Nephron progenitor cell (in vitro differentiated cells): ENCODE data around the gene PRELID3B.

ENCODE experiments used
- DNase-seq: peaks from one replicate; pipeline ENCODE4 v3.0.0; 2021
- H3K27ac Mint-ChIP-seq: 2 replicates; pipeline ENCODE4 v1.8.0; 2021; ENCODE audit warnings: mild to moderate bottlenecking, moderate library complexity, mixed read lengths
- H3K27me3 Mint-ChIP-seq: 2 replicates; pipeline ENCODE4 v1.8.0; 2021; ENCODE audit warnings: mild to moderate bottlenecking, low read depth, mixed read lengths; ENCODE audit not compliant: poor library complexity
- H3K36me3 Mint-ChIP-seq: 2 replicates; pipeline ENCODE4 v1.8.0; 2021; ENCODE audit warnings: low read depth, mixed read lengths
- H3K4me1 Mint-ChIP-seq: 2 replicates; pipeline ENCODE4 v1.8.0; 2021; ENCODE audit warnings: mixed read lengths
- H3K4me3 Mint-ChIP-seq: 2 replicates; pipeline ENCODE4 v1.8.0; 2021; ENCODE audit warnings: mild to moderate bottlenecking, moderate library complexity, mixed read lengths
- H3K9me3 Mint-ChIP-seq: 2 replicates; pipeline ENCODE4 v1.8.0; 2021; ENCODE audit warnings: mild to moderate bottlenecking, moderate library complexity, mixed read lengths
- CTCF ChIP-seq: fragments of 200-600 bp; sonication (generic); IDR thresholded peaks from 2 replicates; pipeline ENCODE4 v1.5.0; 2021; ENCODE audit warnings: antibody characterized with exemption

PRELID3B gene

GRCh38 chr20:59006167-59006863 is 36.3 kb downstream of the PRELID3B start:
- DNase-seq = no peak
- no peak for TF ChIP-seq CTCF

GRCh38 chr20:59005523-59006166 is 36.9 kb downstream of the PRELID3B start:
- no peak for DNase-seq
- no peak for TF ChIP-seq CTCF
- peaks cover 1% of the 10 kb centered on the region for H3K36me3 Mint-ChIP-seq
- H3K27me3 Mint-ChIP-seq = peaks cover 10% of the 10 kb centered on the region
- peaks cover 51% of the 10 kb centered on the region for H3K4me1 Mint-ChIP-seq
- no peak overlapping the region for H3K27ac Mint-ChIP-seq
- peak overlapping the region; percentile 74 for H3K4me3 Mint-ChIP-seq
- H3K9me3 Mint-ChIP-seq = no peaks in the 10 kb centered on the region

More at GRCh38 chr20:59006167-59006863, 36.3 kb downstream of the PRELID3B start:
- peak overlapping the region; percentile 74 for H3K4me3 Mint-ChIP-seq
- H3K27ac Mint-ChIP-seq = no peak overlapping the region
- H3K36me3 Mint-ChIP-seq = no peaks in the 10 kb centered on the region
- no peaks in the 10 kb centered on the region for H3K9me3 Mint-ChIP-seq
- H3K4me1 Mint-ChIP-seq = peaks cover 58% of the 10 kb centered on the region
- peaks cover 10% of the 10 kb centered on the region for H3K27me3 Mint-ChIP-seq

- no peaks in the 10 kb centered on the region for H3K9me3 Mint-ChIP-seq
- TF ChIP-seq CTCF = no peak
- H3K27me3 Mint-ChIP-seq = peaks cover 8% of the 10 kb centered on the region
- no peak overlapping the region for H3K27ac Mint-ChIP-seq
- H3K4me3 Mint-ChIP-seq = no peak overlapping the region
- peaks cover 6% of the 10 kb centered on the region for H3K36me3 Mint-ChIP-seq
- H3K4me1 Mint-ChIP-seq = peaks cover 46% of the 10 kb centered on the region
- no peak for DNase-seq
Observed at GRCh38 chr20:59004763-59005522, 37.6 kb downstream of the PRELID3B start.

- Mint-ChIP-seq H3K4me3 (peak overlapping the region; percentile 35), H3K36me3 (peaks cover 6% of the 10 kb centered on the region), H3K4me1 (peaks cover 46% of the 10 kb centered on the region), H3K27me3 (peaks cover 7% of the 10 kb centered on the region), H3K9me3 (no peaks in the 10 kb centered on the region), H3K27ac (peak overlapping the region; percentile 23)
- no peak for TF ChIP-seq CTCF
- DNase-seq = no peak
Observed at GRCh38 chr20:59004493-59004762, 38.2 kb downstream of the PRELID3B start.

- no peak for DNase-seq
- Mint-ChIP-seq H3K4me1 (peaks cover 46% of the 10 kb centered on the region), H3K9me3 (no peaks in the 10 kb centered on the region), H3K4me3 (peak overlapping the region; percentile 35), H3K36me3 (peaks cover 6% of the 10 kb centered on the region), H3K27ac (peak overlapping the region; percentile 43), H3K27me3 (peaks cover 4% of the 10 kb centered on the region)
- no peak for TF ChIP-seq CTCF
Observed at GRCh38 chr20:59003836-59004492, 38.6 kb downstream of the PRELID3B start.
